ENCODE data around the gene GLCCI1. TPM values are rescaled to one million over a fixed set of nuclear protein-coding genes. Genes with fewer than 3 reads are reported as not detected.

GLCCI1 gene
- total RNA-seq, 4 donors from 2014 or later, result 6.0 to 22.6 (median 8.5) TPM

GRCh38 chr7:7967886-7968543 is 581 bp upstream of the GLCCI1 start:
- no peak for TF ChIP-seq CTCF (IDR thresholded peaks at IDR 0.05)
- DNase-seq (ENCODE audit: low spot score), result no peak
- no peak for ATAC-seq (ENCODE audit: low FRiP score)

- TF ChIP-seq CTCF (IDR thresholded peaks at IDR 0.05), result no peak
- peak; percentile 22 for ATAC-seq (ENCODE audit: low FRiP score)
- DNase-seq (ENCODE audit: low spot score), result no peak
Observed at GRCh38 chr7:7969306-7970236, 975 bp downstream of the GLCCI1 start.

GRCh38 chr7:7970237-7970530 is 1.6 kb downstream of the GLCCI1 start:
- ATAC-seq (ENCODE audit: low FRiP score) (no peak), DNase-seq (ENCODE audit: low spot score) (no peak)

GRCh38 chr7:7970531-7971307 is 2.1 kb downstream of the GLCCI1 start:
- no peak for TF ChIP-seq CTCF (IDR thresholded peaks at IDR 0.05)
- ATAC-seq (ENCODE audit: low FRiP score), result no peak

More at GRCh38 chr7:7970237-7970530, 1.6 kb downstream of the GLCCI1 start:
- no peak for TF ChIP-seq CTCF (IDR thresholded peaks at IDR 0.05)

GRCh38 chr7:7971308-7972040 is 2.9 kb downstream of the GLCCI1 start:
- ATAC-seq (ENCODE audit: low FRiP score), result no peak
- DNase-seq (ENCODE audit: low spot score), result no peak
- TF ChIP-seq CTCF (IDR thresholded peaks at IDR 0.05), result no peak

More at GRCh38 chr7:7970531-7971307, 2.1 kb downstream of the GLCCI1 start:
- no peak for DNase-seq (ENCODE audit: low spot score)

- TF ChIP-seq CTCF (IDR thresholded peaks at IDR 0.05), result no peak
- no peak for DNase-seq (ENCODE audit: low spot score)
- no peak for ATAC-seq (ENCODE audit: low FRiP score)
Observed at GRCh38 chr7:7972128-7972527, 3.5 kb downstream of the GLCCI1 start.

All from omental fat pad (tissue), 4 donors.